Effector CD8-positive, alpha-beta T cell (primary cell): Measurements from ENCODE around the gene SQSTM1.

Experiments used
- DNase-seq: peaks from one replicate; lab custom pipeline; 2025; lab: John Stamatoyannopoulos, UW

SQSTM1 gene

DNA sequence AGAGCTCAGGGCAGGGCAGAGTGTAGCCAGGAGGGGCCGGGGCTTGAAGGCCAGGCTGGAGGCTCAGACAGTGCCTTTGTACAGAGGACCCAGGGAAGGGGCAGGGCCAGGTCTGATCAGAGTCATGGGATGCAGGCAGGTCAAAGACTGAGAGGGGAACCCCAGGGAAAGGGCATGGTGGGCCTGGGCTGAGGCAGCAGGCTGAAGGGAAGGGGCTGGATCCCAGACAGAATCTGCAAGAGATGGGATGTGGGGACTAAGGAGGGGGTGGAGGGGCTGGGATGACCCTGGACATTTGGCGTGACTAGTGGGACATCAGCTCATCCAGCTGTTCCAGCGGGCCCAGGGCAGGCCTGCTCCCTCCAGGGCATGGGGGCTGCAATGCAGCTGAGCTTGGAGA lies 53.4 kb downstream of the SQSTM1 start:
- no peak for DNase-seq

DNA sequence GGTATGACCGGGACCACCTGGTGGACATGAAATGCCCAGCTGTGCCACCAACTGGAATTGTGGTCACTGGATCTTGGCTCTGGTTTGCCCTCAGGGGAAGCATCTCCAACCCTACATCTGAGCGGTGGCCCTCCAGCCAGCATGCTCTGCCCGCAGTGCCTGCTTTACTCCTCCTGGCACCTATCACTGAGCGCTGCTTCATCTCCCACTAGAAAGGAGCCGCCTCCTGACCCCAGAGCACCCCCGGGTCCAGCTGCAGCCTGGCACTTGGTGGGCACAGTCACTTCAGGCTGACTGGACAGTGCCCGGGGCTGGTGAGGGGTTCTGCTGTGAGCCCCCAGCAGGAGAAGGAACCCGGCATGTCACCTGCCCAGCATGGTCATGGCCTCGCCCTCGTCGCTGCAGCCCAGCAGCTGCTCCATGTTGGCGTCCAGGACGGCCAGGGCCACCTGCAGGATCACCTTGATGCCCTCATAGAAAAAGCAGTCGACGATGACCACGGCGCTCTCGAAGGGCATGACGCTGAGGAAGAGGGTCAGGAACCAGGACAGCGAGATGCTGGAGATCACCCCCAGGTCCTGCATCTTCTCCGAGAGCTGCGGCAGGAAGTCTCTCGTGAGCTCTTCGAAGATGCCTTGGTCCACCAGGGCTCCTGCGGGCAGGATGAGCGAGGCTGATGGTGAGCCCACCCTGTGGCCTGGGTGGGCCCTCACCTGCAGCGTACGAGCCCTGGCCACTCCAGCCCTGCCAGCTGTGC lies 54.0 kb downstream of the SQSTM1 start:
- no peak for DNase-seq

DNA sequence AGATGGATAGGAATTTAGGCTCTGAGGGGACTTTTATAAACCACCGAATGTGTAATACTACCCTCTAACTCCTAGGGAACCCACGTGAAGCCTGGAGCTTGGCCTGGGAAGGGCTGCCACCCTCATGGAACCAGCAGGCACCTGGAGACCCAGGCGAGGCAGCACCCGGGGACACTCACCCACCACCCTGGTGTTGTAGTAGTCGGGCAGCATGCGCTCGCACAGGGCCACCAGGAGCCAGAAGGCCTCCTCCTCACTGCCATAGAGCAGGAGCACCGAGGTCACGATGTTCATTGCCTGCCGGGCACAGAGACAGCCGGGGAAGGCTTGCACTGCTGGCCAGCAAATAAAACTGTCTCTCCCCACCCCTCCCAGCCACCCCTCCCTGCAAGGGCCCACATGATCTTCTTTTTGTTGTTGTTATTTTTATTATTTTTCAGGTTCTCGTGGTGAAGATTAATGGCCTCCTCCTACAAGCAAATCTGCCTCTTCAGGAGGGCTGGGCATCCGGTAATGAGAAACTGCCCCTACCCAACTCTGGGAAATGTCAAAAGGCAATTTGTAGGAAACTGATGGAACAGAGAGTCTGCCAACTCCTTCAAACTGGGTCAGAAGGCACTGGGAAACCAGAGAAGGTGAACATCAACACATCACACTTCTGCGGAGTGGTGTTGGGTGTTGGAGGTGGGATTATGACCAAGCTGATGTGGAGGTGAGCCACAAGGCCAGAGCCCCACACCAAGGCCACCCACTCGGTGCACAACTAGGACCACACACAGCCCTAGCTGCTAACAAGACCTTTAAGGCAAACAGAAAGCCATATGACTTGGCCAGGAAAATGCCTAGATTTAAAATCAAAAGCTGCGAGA lies 55.3 kb downstream of the SQSTM1 start:
- DNase-seq = no peak

DNA sequence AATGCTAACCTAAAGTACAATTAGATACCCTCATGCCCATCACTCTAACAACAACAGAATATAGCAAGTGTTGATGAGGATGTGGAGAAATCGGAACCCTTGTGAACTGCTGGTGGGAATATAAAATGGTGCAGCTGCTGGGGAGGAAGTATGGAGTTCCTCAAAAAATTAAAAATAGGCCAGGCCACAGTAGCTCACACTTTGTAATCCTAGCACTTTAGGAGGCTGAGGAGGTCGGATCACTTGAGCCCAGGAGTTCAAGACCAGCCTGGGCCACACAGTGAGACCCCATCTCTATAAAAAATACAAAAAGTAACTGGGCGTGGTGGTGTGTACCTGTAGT lies 55.9 kb downstream of the SQSTM1 start:
- no peak for DNase-seq

DNA sequence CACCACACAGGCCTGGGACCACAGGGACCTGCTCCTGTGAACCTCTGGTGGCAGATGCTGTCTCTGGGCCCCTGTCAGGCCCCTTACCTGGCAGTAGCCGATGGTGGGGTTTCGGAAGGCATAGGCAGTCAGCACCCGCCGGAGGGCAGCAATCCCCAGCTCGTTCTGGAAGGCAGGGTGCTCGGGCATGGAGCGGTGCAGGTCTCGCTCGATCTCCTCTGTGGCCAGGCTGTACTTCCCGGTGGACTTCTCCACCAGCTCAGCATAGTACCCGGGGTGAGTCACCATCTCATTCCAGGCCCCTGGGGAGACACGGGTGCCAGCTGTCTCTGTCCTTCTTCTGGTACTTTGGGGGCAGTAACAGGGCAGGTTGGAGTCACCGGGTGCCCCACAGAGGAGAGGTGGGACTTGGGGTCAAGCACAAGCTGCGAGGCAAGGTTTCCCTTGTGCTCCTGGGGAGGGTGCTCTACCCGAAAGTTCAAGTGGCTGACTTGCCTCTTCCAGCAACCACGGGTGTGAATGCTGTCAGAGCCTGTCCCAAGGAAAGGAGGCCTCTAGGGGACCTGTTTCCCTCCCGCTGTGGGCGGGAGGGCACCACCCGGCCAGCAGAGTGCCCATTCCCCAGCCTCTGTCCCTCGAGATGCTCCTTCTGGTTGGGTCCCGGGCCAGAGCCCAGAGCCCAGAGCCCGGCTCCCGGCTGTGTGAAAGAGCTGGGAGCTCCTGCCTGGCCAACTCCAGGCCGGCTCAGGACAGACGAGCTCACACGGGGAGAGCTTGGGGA lies 57.7 kb downstream of the SQSTM1 start:
- DNase-seq = no peak

DNA sequence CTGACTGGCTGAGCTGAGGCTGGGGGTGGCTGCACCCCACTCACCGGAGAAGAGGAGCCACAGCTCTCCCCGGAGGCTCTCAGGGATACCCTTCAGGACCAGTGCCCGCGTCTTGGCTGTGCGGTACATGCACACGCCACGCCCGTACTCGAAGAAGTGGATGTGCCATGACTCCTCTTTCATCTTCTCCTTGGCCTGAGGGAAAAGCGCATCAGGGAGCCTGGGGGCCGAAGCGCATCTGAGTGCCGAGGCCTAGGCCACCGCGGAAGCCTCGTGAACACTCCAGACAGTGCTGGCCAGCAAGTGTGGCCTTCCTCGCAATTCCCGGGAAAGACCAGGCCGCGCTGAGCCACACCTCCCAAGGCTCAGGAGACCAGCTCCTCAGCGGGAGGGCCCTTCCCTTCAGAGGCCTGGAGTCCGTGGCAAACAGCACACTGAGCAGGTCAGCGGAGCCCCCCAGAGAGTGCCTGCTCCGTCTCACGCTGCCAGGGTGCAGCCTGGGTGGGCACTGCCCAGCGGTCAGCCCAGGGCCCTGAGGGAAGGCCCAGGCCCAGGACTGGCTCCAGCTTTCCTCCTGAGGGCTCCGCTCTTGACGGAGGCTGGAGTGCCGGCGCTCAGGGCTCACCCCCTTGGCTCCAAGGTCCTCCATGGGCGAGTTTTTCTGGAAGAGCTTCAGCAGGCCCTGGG lies 58.4 kb downstream of the SQSTM1 start:
- no peak for DNase-seq

DNA sequence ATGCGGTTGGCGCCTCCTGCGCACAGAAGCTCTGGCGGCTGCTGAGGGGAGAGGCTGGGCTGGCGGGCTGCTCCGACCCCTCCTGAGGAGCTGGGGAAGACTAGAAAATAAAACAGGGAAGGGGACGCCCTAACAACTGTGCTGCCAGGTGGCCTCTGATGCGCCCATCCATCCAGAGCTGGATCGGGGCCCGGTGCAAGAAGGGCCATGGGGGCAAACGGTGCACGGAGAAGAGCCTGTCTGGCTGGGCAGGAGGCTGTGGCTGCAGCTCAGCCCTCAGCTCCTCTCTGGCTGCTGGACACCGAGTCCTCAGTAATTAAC lies 58.9 kb downstream of the SQSTM1 start:
- no peak for DNase-seq

DNA sequence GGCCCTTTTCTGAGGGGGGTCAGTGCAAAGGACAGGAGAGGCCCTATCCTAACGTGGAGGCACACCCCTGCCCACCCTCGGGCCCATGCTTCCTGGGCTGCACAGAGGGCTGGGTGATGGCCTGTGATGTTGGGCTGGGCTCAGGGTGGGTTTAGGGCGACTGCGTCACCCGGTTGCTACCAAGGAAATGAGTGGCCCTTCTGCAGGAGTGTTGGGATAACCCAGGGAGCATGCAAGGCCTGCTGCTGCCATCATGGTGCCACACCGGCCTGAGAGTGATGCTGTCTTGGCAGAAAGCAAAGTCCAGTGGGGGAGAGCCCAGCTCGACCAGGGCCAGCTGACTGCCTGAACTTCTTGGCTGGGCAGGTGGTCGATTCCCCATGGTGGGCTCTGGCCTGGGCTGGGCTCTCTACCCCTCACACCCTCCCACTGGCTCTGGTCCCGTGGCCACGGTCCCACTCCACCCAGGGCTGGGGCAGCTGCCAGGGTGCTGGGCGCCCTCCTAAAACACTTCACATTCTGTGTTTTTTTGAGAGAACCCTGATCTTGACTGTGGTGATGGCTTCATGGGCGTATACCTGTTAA lies 59.5 kb downstream of the SQSTM1 start:
- no peak for DNase-seq

DNA sequence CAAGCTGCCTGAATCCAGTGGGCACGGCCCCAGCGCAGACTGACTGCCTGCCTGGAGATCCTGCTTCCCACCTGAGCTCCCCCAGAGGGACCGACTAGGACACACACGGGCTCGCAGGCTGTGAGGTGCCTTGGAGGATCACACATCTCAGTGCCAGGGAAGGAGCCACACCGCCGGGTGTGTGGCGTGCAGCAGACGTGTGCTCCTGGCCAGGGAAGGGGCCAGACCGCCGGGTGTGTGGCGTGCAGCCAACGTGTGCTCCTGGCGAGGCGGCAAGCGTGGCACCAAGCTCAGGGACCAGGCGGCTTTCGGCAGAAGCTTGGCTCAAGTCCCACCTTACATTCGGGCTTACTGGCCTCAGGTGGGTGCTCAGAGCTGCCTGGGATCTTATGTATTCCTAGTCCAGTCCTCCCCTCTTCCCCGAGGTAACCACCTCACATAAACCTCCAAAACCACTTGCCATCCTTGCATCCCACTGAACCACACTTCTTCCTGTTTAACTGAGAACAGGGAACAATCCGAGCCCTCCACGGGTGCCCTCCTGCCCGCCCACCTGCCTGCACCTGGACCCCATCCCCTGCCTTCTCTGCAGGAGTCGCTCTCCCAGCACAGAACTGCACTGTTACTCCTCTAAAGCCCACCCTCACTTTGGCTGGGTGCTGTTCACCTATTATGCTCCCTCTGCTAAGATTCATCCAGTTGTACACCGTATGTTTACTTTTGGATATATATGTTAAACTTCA lies 60.3 kb downstream of the SQSTM1 start:
- no peak for DNase-seq

DNA sequence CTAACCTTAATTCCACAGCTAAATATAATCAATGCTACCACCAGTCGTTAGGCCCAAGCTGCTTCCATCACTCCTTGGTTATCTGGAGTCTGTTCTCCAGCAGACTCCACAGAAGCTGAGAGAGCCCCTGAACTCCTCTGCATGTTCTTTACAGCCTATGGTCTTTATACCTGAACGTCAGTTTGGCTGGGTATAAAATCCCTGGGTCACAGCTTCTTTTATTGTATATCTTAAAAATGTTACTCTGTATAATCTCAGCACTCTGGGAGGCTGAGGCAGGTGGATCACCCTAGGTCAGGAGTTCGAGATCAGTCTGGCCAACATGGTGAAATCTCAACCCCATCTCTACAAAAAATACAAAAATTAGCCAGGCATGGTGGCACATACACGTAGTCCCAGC lies 61.6 kb downstream of the SQSTM1 start:
- no peak for DNase-seq

DNA sequence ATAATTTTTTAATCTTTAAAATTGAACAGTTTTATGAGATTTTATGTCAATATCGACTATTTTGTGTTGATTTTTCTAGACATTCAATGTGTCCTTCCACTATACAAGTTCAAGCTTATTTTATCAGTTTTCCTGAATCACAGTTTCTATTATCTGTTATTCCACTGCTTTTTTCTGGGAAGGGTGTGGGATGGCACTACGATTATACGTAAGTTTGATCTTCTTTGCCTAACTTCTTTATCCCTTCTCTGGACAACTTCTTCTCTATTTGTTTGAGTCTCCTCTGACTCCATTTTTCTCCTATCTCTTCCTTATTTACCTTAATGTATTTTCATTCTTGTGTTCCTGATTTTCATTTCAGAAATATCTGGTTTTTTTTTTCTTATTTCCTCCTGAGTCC lies 62.5 kb downstream of the SQSTM1 start:
- DNase-seq = no peak

DNA sequence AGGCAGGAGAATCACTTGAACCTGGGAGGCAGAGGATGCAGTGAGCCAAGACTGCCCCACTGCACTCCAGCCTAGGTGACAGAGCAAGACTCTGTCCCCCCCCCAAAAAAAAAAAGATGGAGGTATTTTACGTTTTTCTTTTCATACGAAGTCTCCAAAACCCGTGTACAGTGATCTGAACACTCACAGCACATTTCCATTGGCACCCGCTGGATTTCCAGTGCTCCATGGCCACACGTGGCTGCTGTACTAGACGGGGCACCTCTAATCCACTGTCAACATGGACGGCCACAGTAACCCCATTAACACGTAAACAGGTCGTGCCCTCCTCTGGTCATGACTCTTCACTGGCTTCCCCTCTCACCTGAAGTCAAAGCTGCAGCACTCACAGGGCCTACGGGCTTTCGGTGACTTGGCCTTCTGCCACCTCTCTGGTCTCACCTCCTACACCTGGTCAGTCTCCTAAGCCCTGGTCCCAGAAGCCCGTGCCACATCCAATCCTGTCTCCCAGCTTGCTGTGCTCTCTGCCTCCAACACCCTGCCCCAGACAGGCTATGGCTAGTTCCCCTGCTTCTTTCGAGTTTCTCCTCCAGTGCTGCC lies 64.9 kb downstream of the SQSTM1 start:
- DNase-seq = no peak

DNA sequence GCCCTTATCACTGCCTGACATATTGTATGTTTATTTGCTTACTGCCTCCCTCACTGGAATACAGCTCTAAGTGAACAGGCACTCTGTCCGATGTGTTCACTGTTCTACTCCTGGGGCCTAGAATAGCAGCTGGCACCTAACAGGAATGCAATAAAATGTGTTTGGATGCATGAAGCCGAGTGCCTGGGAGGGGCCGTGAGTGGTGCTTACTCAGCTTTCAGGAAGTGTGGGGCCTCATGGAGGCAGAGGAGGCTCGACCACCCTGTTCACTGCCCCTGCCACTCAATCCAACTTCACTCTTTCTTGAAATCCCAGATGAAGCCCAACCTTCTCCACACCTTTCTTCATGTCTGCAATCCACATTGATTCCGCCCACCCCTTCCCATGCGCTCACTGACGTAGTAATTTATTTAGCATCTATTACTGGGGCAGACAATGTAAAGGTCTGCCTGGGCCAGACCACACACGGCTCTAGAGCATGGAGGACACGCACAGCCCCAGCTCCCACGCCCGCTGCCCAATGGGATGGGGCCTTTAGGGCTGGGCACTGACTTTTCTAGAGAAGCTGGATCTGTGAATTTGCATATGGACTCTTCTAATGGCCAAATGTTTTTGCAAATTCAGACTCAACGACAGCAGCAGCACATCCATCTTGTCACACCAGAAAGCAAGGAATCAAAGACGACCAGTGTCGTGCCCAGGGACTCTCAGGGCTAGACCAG lies 65.6 kb downstream of the SQSTM1 start:
- DNase-seq = no peak

DNA sequence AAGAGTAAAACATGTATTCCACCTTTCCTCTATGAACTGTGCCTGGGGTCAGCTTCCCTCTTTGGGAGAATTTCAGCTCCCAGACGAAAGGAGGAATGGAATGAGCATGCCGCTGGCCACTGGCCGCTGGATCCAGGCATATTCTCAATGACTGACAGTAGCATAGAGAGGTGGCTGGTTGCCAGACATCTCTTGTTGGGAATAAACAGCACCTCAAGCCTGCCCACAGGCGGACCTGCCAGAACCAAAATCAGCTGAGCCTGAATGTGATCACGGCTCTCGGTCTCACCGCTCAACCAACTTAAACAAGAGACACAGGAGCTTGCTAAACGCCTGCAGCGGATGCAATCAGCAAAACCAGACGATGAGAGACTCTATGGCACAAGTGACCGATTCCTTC lies 66.4 kb downstream of the SQSTM1 start:
- DNase-seq = no peak
